Epithelial cell of alveolus of lung (primary cell): ENCODE results near the gene C17orf75. TPM values are rescaled to one million over a fixed set of nuclear protein-coding genes. Genes with fewer than 3 reads are reported as not detected.

Experiments used
- total RNA-seq: library from RNA; depleted of rRNA; stranded (reverse); fragments of >200 nt; gene quantifications from 2 replicates; pipeline ENCODE4 v1.2.1, GENCODE V29; 2015

C17orf75 gene
- 9.2 and 12.9 TPM in 2 replicates for total RNA-seq

GRCh38 chr17:32341857-32342602 lies at the start of gene C17orf75:
Gene C17orf75, minus strand, starts transcription at chr17:32342173. Its CDS starts 34 bp downstream, at chr17:32342139.

GRCh38 chr17:32349854-32350665 lies 8.1 kb upstream of the C17orf75 start, which contains the start of gene ZNF207:
Gene ZNF207, plus strand, starts transcription at chr17:32350157. Its CDS starts 129 bp downstream, at chr17:32350286.

Other genes starting within 250 kb of the C17orf75 start
- 24.6 and 29.0 TPM in 2 replicates for gene RHOT1, start 199.7 kb downstream of the C17orf75 start, total RNA-seq
- 0.26 TPM in 1 of 2 replicates, not detected in the other for gene RHBDL3, start 76.3 kb downstream of the C17orf75 start, total RNA-seq
- 115 and 154 TPM in 2 replicates for gene ZNF207, start 8.0 kb upstream of the C17orf75 start, total RNA-seq
- 28.8 and 61.5 TPM in 2 replicates for gene PSMD11, start 102.3 kb upstream of the C17orf75 start, total RNA-seq
- 1.4 and 2.1 TPM in 2 replicates for gene CDK5R1, start 144.8 kb upstream of the C17orf75 start, total RNA-seq